Measurements from ENCODE around the gene OTOGL.

Gene OTOGL

GRCh38 chr12:80101126-80101525 lies 1.8 kb downstream of the OTOGL start:
- TF ChIP-seq KLF10 (tag by site-specific recombination; IDR thresholded peaks at IDR 0.05) (0 out of 2 replicates have a peak, but pooled peaks have one; percentile 22), ZNF302 (tag by site-specific recombination; IDR thresholded peaks at IDR 0.05; ENCODE audit: low read depth) (no peak), ZNF350 (tag by site-specific recombination; IDR thresholded peaks at IDR 0.05) (0 out of 2 replicates have a peak, but pooled peaks have one; percentile 24)
- Histone ChIP-seq H3K4me1 (ENCODE audit: control insufficient read depth, insufficient read depth, low read length) (0 out of 2 replicates have a peak, but pooled peaks cover 2% of the 10 kb centered on the region), H3K36me3 (ENCODE audit: control insufficient read depth in 2 of 2, insufficient read depth in 1 of 2, low read length in 2 of 2) (no peaks in the 10 kb centered on the region), H3K27ac (ENCODE audit: extremely low read depth, low read depth, low read length) (no peak overlapping the region), H3K9me3 (ENCODE audit: control insufficient read depth, insufficient read depth, low read depth, low read length) (no peaks in the 10 kb centered on the region), H3K4me3 (ENCODE audit: low read depth, low read length) (no peak overlapping the region)
- CTCF ChIA-PET: no interaction called here
- POLR2A ChIA-PET: no interaction called here

GRCh38 chr12:80107221-80107620 lies 7.9 kb downstream of the OTOGL start:
- TF ChIP-seq ZNF324 (tag by site-specific recombination; IDR thresholded peaks at IDR 0.05) (no peak), ZNF311 (tag by site-specific recombination; IDR thresholded peaks at IDR 0.05; ENCODE audit: borderline replicate concordance) (no peak), HOXA7 (CRISPR knock-in tag; IDR thresholded peaks at IDR 0.05; ENCODE audit: borderline replicate concordance) (no peak), ZIC2 (tag by site-specific recombination; IDR thresholded peaks at IDR 0.05) (no peak), ZNF488 (tag by site-specific recombination; IDR thresholded peaks at IDR 0.05) (no peak), ZNF624 (tag by site-specific recombination; IDR thresholded peaks at IDR 0.05) (no peak), GFI1B (tag by site-specific recombination; IDR thresholded peaks at IDR 0.05) (no peak), ZNF274 (IDR thresholded peaks at IDR 0.05; ENCODE audit: low read length) (no peak), ZNF274 (tag by site-specific recombination; IDR thresholded peaks at IDR 0.05; ENCODE audit: borderline replicate concordance) (no peak), ZNF114 (tag by site-specific recombination; IDR thresholded peaks at IDR 0.05) (no peak), ZNF18 (tag by site-specific recombination; IDR thresholded peaks at IDR 0.05) (no peak), ZFP37 (tag by site-specific recombination; IDR thresholded peaks at IDR 0.05) (no peak)
- Histone ChIP-seq H3K4me1 (ENCODE audit: control insufficient read depth, insufficient read depth, low read length) (no peaks in the 10 kb centered on the region), H3K9me3 (ENCODE audit: control insufficient read depth, insufficient read depth, low read depth, low read length) (no peaks in the 10 kb centered on the region), H3K27ac (ENCODE audit: extremely low read depth, low read depth, low read length) (no peak overlapping the region), H3K4me3 (ENCODE audit: low read depth, low read length) (no peak overlapping the region), H3K36me3 (ENCODE audit: control insufficient read depth in 2 of 2, insufficient read depth in 1 of 2, low read length in 2 of 2) (no peaks in the 10 kb centered on the region)
- CTCF ChIA-PET: no interaction called here
- POLR2A ChIA-PET: no interaction called here

- Histone ChIP-seq H3K4me3 (ENCODE audit: low read depth, low read length) (no peak overlapping the region), H3K9me3 (ENCODE audit: control insufficient read depth, insufficient read depth, low read depth, low read length) (no peaks in the 10 kb centered on the region), H3K4me1 (ENCODE audit: control insufficient read depth, insufficient read depth, low read length) (no peaks in the 10 kb centered on the region), H3K27ac (ENCODE audit: extremely low read depth, low read depth, low read length) (no peak overlapping the region), H3K36me3 (ENCODE audit: control insufficient read depth in 2 of 2, insufficient read depth in 1 of 2, low read length in 2 of 2) (no peaks in the 10 kb centered on the region)
- CTCF ChIA-PET: no interaction called here
- POLR2A ChIA-PET: no interaction called here
- TF ChIP-seq ZBTB1 (tag by site-specific recombination; IDR thresholded peaks at IDR 0.05) (no peak), ZFP3 (tag by site-specific recombination; IDR thresholded peaks at IDR 0.05; ENCODE audit: low read depth) (no peak), ZNF610 (tag by site-specific recombination; IDR thresholded peaks at IDR 0.05; ENCODE audit: borderline replicate concordance) (no peak), BCL11B (tag by site-specific recombination; IDR thresholded peaks at IDR 0.05; ENCODE audit: low read depth) (no peak), SCRT1 (tag by site-specific recombination; IDR thresholded peaks at IDR 0.05; ENCODE audit: borderline replicate concordance) (no peak), ZNF501 (tag by site-specific recombination; IDR thresholded peaks at IDR 0.05) (no peak), ZNF658 (tag by site-specific recombination; IDR thresholded peaks at IDR 0.05) (no peak), ZNF544 (tag by site-specific recombination; IDR thresholded peaks at IDR 0.05) (no peak), TSHZ1 (tag by site-specific recombination; IDR thresholded peaks at IDR 0.05; ENCODE audit: borderline replicate concordance) (no peak), ZNF843 (tag by site-specific recombination; IDR thresholded peaks at IDR 0.05) (no peak), ZNF555 (tag by site-specific recombination; conservative IDR thresholded peaks at IDR 0.05) (no peak), ZNF558 (tag by site-specific recombination; IDR thresholded peaks at IDR 0.05) (no peak), ZFP37 (tag by site-specific recombination; IDR thresholded peaks at IDR 0.05) (no peak), ELK4 (IDR thresholded peaks at IDR 0.05; ENCODE audit: borderline replicate concordance, low read depth, low read length) (no peak)
These were observed 17.4 kb downstream of the OTOGL start for GRCh38 chr12:80116735-80117134.
